Transverse colon (tissue), 4 donors: ENCODE results near the gene ADAMTS14.

Source experiments
- CTCF ChIP-seq, 5 experiments: fragments of 200-600 bp in 3 of 5; fragments of 450-650 bp in 2 of 5; sonication (generic) in 3 of 5; IDR thresholded peaks; 1 replicate in 2 of 5; 2 replicates in 3 of 5; pipeline ENCODE4 v1.5.1; 2016 to 2017; ENCODE audit warnings: antibody characterized with exemption in 5 of 5, inconsistent platforms in 3 of 5, mild to moderate bottlenecking in 2 of 5, moderate library complexity in 1 of 5
- EP300 ChIP-seq: sonication (generic); formaldehyde crosslinking; IDR thresholded peaks from one replicate; pipeline ENCODE4 v1.6.1; 2017; ENCODE audit warnings: antibody characterized with exemption, low read depth
- POLR2AphosphoS5 ChIP-seq, 3 donors: sonication (generic); formaldehyde crosslinking; IDR thresholded peaks; one replicate each; pipeline ENCODE4 v1.6.1; 2016; ENCODE audit warnings: antibody characterized with exemption in 3 of 3

- TF ChIP-seq CTCF (IDR thresholded peaks at IDR 0.05) = no peak
- no peak for TF ChIP-seq EP300
- TF ChIP-seq POLR2AphosphoS5 (IDR thresholded peaks at IDR 0.05) = no peak
Observed at GRCh38 chr10:70658582-70659136, 13.6 kb upstream of the ADAMTS14 start.
